ENCODE data around the gene MPP2.

MPP2 gene

GRCh38 chr17:43852571-43852970 lies 54.8 kb downstream of the MPP2 start:
- Histone ChIP-seq H3K9ac (ENCODE audit: low read length) (no peak overlapping the region), H3K4me2 (ENCODE audit: low read length) (no peak overlapping the region)
- no CpG with 5 or more reads among the region's 8 CpGs for WGBS (ENCODE audit: extremely low coverage, insufficient coverage, low lambda C conversion rate)

DNA sequence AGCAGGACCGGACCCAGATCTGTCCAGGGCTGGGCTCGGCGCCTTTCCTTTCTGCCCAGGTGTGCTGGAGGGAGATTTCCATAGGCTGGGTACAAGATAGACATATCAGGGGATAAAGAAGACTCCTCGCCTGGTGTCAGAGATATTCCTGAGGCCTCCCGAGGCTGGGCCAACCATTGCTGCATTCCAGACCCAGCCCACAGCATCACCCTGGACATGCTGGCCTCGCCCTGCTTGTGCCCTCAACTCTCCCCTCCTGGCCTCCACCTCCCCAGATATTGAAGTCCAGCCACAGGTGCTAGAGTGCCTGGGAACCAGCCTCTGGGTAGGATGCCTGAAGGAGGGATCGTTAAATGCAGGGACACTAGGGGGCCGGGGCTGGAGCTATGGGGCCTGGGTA lies 58.2 kb downstream of the MPP2 start:
- H3K79me2 ChIP-seq (ENCODE audit: control insufficient read depth, insufficient read depth, low read length): no peaks in the 10 kb centered on the region
- no peak overlapping the region for H2BK15ac ChIP-seq (replicated peaks; ENCODE audit: low read depth)
- H3K27me3 ChIP-seq (ENCODE audit: insufficient read depth, low read length, poor library complexity): no peaks in the 10 kb centered on the region
- no peak overlapping the region for H3K56ac ChIP-seq (ENCODE audit: low read length)
- H3K4ac ChIP-seq (ENCODE audit: low read depth, low read length): no peak overlapping the region
- no peak overlapping the region for H4K8ac ChIP-seq (ENCODE audit: low read depth, low read length)
- no peak overlapping the region for H3K9ac ChIP-seq (ENCODE audit: low read length)
- H3K36me3 ChIP-seq (ENCODE audit: control insufficient read depth, insufficient read depth, low read length): no peaks in the 10 kb centered on the region
- no peak overlapping the region for H3K18ac ChIP-seq (ENCODE audit: low read length)
- no CpG with 5 or more reads among the region's 8 CpGs for WGBS (ENCODE audit: extremely low coverage, insufficient coverage, low lambda C conversion rate)
- no peak overlapping the region for H3K27ac ChIP-seq (ENCODE audit: low read depth, low read length)
- no peak overlapping the region for H2BK5ac ChIP-seq (ENCODE audit: low read length)
- no peak overlapping the region for H2BK120ac ChIP-seq (ENCODE audit: low read depth, low read length)
- no peak for DNase-seq
- H3K4me1 ChIP-seq (ENCODE audit: control insufficient read depth, low read depth, low read length): peaks cover 3% of the 10 kb centered on the region
- no peaks in the 10 kb centered on the region for H3K79me1 ChIP-seq (ENCODE audit: low read length)
- no peak overlapping the region for H2AK5ac ChIP-seq (ENCODE audit: low read length)
- H3K4me3 ChIP-seq (ENCODE audit: low read length): no peak overlapping the region
- H3K4me2 ChIP-seq (ENCODE audit: low read length): no peak overlapping the region
- H4K5ac ChIP-seq (ENCODE audit: low read length): no peak overlapping the region
- H3K23ac ChIP-seq (ENCODE audit: low read length): no peak overlapping the region

More at GRCh38 chr17:43852571-43852970, 54.8 kb downstream of the MPP2 start:
- Histone ChIP-seq H3K36me3 (ENCODE audit: control insufficient read depth, insufficient read depth, low read length) (no peaks in the 10 kb centered on the region), H3K23ac (ENCODE audit: low read length) (no peak overlapping the region), H3K4me1 (ENCODE audit: control insufficient read depth, low read depth, low read length) (no peaks in the 10 kb centered on the region), H3K27me3 (ENCODE audit: insufficient read depth, low read length, poor library complexity) (no peaks in the 10 kb centered on the region), H3K79me1 (ENCODE audit: low read length) (no peaks in the 10 kb centered on the region), H2AK5ac (ENCODE audit: low read length) (no peak overlapping the region), H4K8ac (ENCODE audit: low read depth, low read length) (no peak overlapping the region), H3K4ac (ENCODE audit: low read depth, low read length) (no peak overlapping the region), H3K56ac (ENCODE audit: low read length) (no peak overlapping the region), H2BK120ac (ENCODE audit: low read depth, low read length) (no peak overlapping the region), H3K18ac (ENCODE audit: low read length) (no peak overlapping the region), H2BK15ac (replicated peaks; ENCODE audit: low read depth) (no peak overlapping the region), H3K27ac (ENCODE audit: low read depth, low read length) (no peak overlapping the region), H3K79me2 (ENCODE audit: control insufficient read depth, insufficient read depth, low read length) (no peaks in the 10 kb centered on the region), H2BK5ac (ENCODE audit: low read length) (no peak overlapping the region), H4K5ac (ENCODE audit: low read length) (no peak overlapping the region), H3K4me3 (ENCODE audit: low read length) (no peak overlapping the region)
- DNase-seq: no peak

DNA sequence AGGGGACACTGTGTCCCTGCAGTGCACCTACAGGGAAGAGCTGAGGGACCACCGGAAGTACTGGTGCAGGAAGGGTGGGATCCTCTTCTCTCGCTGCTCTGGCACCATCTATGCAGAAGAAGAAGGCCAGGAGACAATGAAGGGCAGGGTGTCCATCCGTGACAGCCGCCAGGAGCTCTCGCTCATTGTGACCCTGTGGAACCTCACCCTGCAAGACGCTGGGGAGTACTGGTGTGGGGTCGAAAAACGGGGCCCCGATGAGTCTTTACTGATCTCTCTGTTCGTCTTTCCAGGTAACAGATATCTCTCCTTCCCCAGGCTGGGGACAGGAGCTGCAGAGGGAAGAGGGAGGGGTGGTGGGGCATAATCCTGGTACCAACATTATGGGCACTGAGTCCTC lies 58.7 kb downstream of the MPP2 start:
- Histone ChIP-seq H3K4me1 (ENCODE audit: control insufficient read depth, low read depth, low read length) (peaks cover 3% of the 10 kb centered on the region), H3K4ac (ENCODE audit: low read depth, low read length) (no peak overlapping the region), H3K4me2 (ENCODE audit: low read length) (no peak overlapping the region), H2AK5ac (ENCODE audit: low read length) (no peak overlapping the region), H2BK120ac (ENCODE audit: low read depth, low read length) (no peak overlapping the region), H2BK15ac (replicated peaks; ENCODE audit: low read depth) (no peak overlapping the region), H3K18ac (ENCODE audit: low read length) (no peak overlapping the region), H3K56ac (ENCODE audit: low read length) (no peak overlapping the region), H3K27ac (ENCODE audit: low read depth, low read length) (no peak overlapping the region), H3K23ac (ENCODE audit: low read length) (no peak overlapping the region), H3K79me2 (ENCODE audit: control insufficient read depth, insufficient read depth, low read length) (no peaks in the 10 kb centered on the region), H4K8ac (ENCODE audit: low read depth, low read length) (no peak overlapping the region), H3K79me1 (ENCODE audit: low read length) (no peaks in the 10 kb centered on the region), H4K5ac (ENCODE audit: low read length) (no peak overlapping the region), H3K9ac (ENCODE audit: low read length) (no peak overlapping the region), H3K4me3 (ENCODE audit: low read length) (no peak overlapping the region), H3K27me3 (ENCODE audit: insufficient read depth, low read length, poor library complexity) (no peaks in the 10 kb centered on the region), H2BK5ac (ENCODE audit: low read length) (no peak overlapping the region), H3K36me3 (ENCODE audit: control insufficient read depth, insufficient read depth, low read length) (no peaks in the 10 kb centered on the region)
- DNase-seq: no peak
- WGBS (ENCODE audit: extremely low coverage, insufficient coverage, low lambda C conversion rate): no CpG with 5 or more reads among the region's 10 CpGs

- Histone ChIP-seq H3K79me1 (ENCODE audit: low read length) (no peaks in the 10 kb centered on the region), H3K18ac (ENCODE audit: low read length) (no peak within 1 kb of the TSS), H3K27me3 (ENCODE audit: insufficient read depth, low read length, poor library complexity) (no peaks in the 10 kb centered on the region), H4K8ac (ENCODE audit: low read depth, low read length) (no peak within 1 kb of the TSS), H3K4me1 (ENCODE audit: control insufficient read depth, low read depth, low read length) (peaks cover 3% of the 10 kb centered on the region), H3K36me3 (ENCODE audit: control insufficient read depth, insufficient read depth, low read length) (no peaks in the 10 kb centered on the region), H4K5ac (ENCODE audit: low read length) (no peak within 1 kb of the TSS), H3K27ac (ENCODE audit: low read depth, low read length) (no peak within 1 kb of the TSS), H3K56ac (ENCODE audit: low read length) (peak within 1 kb of the TSS; percentile 58), H2BK120ac (ENCODE audit: low read depth, low read length) (no peak within 1 kb of the TSS), H3K4ac (ENCODE audit: low read depth, low read length) (no peak within 1 kb of the TSS), H2BK15ac (replicated peaks; ENCODE audit: low read depth) (no peak within 1 kb of the TSS), H2AK5ac (ENCODE audit: low read length) (no peak within 1 kb of the TSS), H3K79me2 (ENCODE audit: control insufficient read depth, insufficient read depth, low read length) (no peaks in the 10 kb centered on the region), H3K4me2 (ENCODE audit: low read length) (no peak within 1 kb of the TSS), H3K4me3 (ENCODE audit: low read length) (no peak within 1 kb of the TSS), H2BK5ac (ENCODE audit: low read length) (no peak within 1 kb of the TSS), H3K9ac (ENCODE audit: low read length) (peak within 1 kb of the TSS; percentile 40), H3K23ac (ENCODE audit: low read length) (peak within 1 kb of the TSS; percentile 89)
- peak; percentile 16 for DNase-seq
- WGBS (ENCODE audit: extremely low coverage, insufficient coverage, low lambda C conversion rate): no CpG with 5 or more reads among the region's 17 CpGs
Measured at GRCh38 chr17:43846963-43847371, 60.4 kb downstream of the MPP2 start, which contains the start of gene CD300LG. CD300LG (plus strand) TSS chr17:43847176; CDS start chr17:43847217, 41 bp downstream.

DNA sequence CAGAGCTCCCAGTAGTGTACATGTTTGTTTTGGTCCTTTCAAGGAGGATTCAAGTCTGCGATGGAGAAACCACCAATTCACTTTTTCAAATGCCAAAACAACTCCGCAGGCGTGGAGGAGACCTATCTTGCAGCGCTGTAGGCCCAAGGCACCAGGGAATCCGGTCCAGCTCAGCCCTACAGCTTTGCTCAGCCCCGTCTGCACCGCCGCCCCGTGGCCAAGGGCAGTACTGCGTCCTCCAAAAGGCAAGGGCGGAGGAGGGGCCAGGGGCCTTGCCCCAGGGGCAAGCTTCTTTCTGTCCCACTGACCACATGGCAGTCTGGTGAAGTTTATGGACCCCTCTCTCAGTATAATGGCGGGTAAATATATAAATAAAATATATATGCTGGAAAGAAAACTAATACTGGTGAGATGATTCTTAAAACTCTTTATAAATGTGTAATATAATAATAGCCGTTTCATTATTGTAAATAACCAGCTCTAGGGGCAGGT lies 61.1 kb downstream of the MPP2 start:
- no peak overlapping the region for H3K56ac ChIP-seq (ENCODE audit: low read length)
- H2BK120ac ChIP-seq (ENCODE audit: low read depth, low read length): no peak overlapping the region
- H3K18ac ChIP-seq (ENCODE audit: low read length): no peak overlapping the region
- no peak overlapping the region for H2BK15ac ChIP-seq (replicated peaks; ENCODE audit: low read depth)
- no peak overlapping the region for H4K8ac ChIP-seq (ENCODE audit: low read depth, low read length)
- peak; percentile 86 for DNase-seq
- no CpG with 5 or more reads among the region's 13 CpGs for WGBS (ENCODE audit: extremely low coverage, insufficient coverage, low lambda C conversion rate)
- no peak overlapping the region for H2BK5ac ChIP-seq (ENCODE audit: low read length)
- no peaks in the 10 kb centered on the region for H3K36me3 ChIP-seq (ENCODE audit: control insufficient read depth, insufficient read depth, low read length)
- H3K4me1 ChIP-seq (ENCODE audit: control insufficient read depth, low read depth, low read length): peaks cover 3% of the 10 kb centered on the region
- no peak overlapping the region for H2AK5ac ChIP-seq (ENCODE audit: low read length)
- no peak overlapping the region for H3K27ac ChIP-seq (ENCODE audit: low read depth, low read length)
- no peak overlapping the region for H3K4ac ChIP-seq (ENCODE audit: low read depth, low read length)
- H3K27me3 ChIP-seq (ENCODE audit: insufficient read depth, low read length, poor library complexity): no peaks in the 10 kb centered on the region
- no peaks in the 10 kb centered on the region for H3K79me1 ChIP-seq (ENCODE audit: low read length)
- no peak overlapping the region for H3K4me3 ChIP-seq (ENCODE audit: low read length)
- no peaks in the 10 kb centered on the region for H3K79me2 ChIP-seq (ENCODE audit: control insufficient read depth, insufficient read depth, low read length)
- no peak overlapping the region for H3K4me2 ChIP-seq (ENCODE audit: low read length)
- H3K9ac ChIP-seq (ENCODE audit: low read length): no peak overlapping the region
- no peak overlapping the region for H3K23ac ChIP-seq (ENCODE audit: low read length)
- H4K5ac ChIP-seq (ENCODE audit: low read length): no peak overlapping the region

DNA sequence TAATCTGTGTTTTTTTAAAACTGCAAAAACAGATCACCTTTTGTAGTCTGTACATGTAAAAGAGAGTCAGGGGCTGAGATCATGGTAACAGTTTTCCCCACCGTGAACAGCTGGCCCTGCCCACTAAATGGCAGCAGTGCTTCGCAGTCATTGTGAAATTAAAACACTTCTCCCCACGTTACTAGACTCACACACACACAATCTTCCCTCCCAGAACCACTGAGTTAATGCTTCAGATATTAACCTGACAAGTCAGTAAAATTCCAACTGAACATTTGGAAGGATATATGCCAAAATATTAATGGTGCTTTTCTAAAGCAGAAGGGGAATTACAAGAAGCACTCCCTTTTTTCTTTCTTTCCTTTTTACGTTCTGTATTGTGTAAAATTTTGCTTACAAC lies 61.6 kb downstream of the MPP2 start:
- no CpG with 5 or more reads among the region's 4 CpGs for WGBS (ENCODE audit: extremely low coverage, insufficient coverage, low lambda C conversion rate)
- H2BK120ac ChIP-seq (ENCODE audit: low read depth, low read length): no peak overlapping the region
- no peak overlapping the region for H2AK5ac ChIP-seq (ENCODE audit: low read length)
- no peak overlapping the region for H3K4me3 ChIP-seq (ENCODE audit: low read length)
- H3K18ac ChIP-seq (ENCODE audit: low read length): no peak overlapping the region
- H4K8ac ChIP-seq (ENCODE audit: low read depth, low read length): no peak overlapping the region
- H2BK15ac ChIP-seq (replicated peaks; ENCODE audit: low read depth): no peak overlapping the region
- H3K79me1 ChIP-seq (ENCODE audit: low read length): no peaks in the 10 kb centered on the region
- H3K23ac ChIP-seq (ENCODE audit: low read length): no peak overlapping the region
- H3K9ac ChIP-seq (ENCODE audit: low read length): no peak overlapping the region
- H3K56ac ChIP-seq (ENCODE audit: low read length): no peak overlapping the region
- no peak overlapping the region for H3K27ac ChIP-seq (ENCODE audit: low read depth, low read length)
- no peak overlapping the region for H3K4me2 ChIP-seq (ENCODE audit: low read length)
- no peak for DNase-seq
- peaks cover 3% of the 10 kb centered on the region for H3K4me1 ChIP-seq (ENCODE audit: control insufficient read depth, low read depth, low read length)
- no peaks in the 10 kb centered on the region for H3K79me2 ChIP-seq (ENCODE audit: control insufficient read depth, insufficient read depth, low read length)
- H3K4ac ChIP-seq (ENCODE audit: low read depth, low read length): no peak overlapping the region
- H2BK5ac ChIP-seq (ENCODE audit: low read length): no peak overlapping the region
- H4K5ac ChIP-seq (ENCODE audit: low read length): no peak overlapping the region
- no peaks in the 10 kb centered on the region for H3K36me3 ChIP-seq (ENCODE audit: control insufficient read depth, insufficient read depth, low read length)
- no peaks in the 10 kb centered on the region for H3K27me3 ChIP-seq (ENCODE audit: insufficient read depth, low read length, poor library complexity)
